CD4-positive, alpha-beta T cell treated with Interleukin-12 subunit alpha and Interleukin-12 subunit beta, for 1 hour (primary cell): ENCODE measurements around the gene BAK1.
"Not testable (repeated sequence)": the region's sequence is repeated elsewhere in the genome, so short reads cannot be mapped to it uniquely, and the experiment has no call there.

Experiments
- DNase-seq: peaks from one replicate; pipeline ENCODE4 v3.0.0-alpha.2; 2020

BAK1 gene

GRCh38 chr6:33607784-33608161 lies 27.7 kb upstream of the BAK1 start:
- DNase-seq = peak; percentile 47

- no peak for DNase-seq
These were observed 27.2 kb upstream of the BAK1 start for GRCh38 chr6:33607126-33607783.

- DNase-seq = no peak
These were observed 26.6 kb upstream of the BAK1 start for GRCh38 chr6:33606642-33607041.

DNA sequence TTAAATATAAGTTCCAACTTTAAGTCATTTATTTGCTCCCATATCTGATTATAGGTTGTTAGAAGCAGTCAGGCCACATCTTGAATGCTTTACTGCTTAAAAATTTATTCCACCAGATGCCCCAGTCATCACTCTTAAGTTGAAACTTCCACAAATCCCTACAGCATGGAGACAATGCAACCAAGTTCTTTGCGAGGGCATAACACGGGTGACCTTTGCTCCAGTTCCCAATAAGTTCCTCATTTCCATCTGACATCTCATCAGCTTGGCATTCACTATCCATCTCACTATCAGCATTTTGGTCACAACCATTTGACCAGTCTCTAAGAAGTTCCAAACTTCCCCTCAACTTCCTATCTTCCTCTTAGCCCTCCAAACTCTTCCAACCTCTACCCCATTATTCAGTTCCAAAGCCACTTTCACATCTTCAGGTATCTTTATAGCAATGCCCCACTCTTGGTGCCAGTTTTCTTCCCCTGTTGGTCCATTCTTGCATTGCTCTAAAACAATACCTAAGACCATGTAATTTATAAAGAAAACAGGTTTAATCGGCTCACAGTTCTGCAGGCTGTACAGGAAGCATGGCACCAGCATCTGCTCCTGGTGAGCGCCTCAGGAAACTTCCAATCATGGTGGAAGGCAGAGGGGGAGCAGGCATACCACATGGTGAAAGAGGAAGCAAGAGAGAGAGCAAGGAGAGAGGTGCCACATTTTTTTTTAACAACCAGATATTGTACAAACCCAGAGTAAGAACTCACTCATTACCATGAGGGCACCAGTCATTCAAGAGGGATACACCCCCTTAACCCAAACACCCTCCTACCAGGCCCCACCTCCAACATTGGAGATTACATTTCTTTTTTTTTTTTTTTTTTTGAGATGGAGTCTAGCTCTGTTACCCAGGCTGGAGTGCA lies 25.1 kb upstream of the BAK1 start:
- DNase-seq = no peak

DNA sequence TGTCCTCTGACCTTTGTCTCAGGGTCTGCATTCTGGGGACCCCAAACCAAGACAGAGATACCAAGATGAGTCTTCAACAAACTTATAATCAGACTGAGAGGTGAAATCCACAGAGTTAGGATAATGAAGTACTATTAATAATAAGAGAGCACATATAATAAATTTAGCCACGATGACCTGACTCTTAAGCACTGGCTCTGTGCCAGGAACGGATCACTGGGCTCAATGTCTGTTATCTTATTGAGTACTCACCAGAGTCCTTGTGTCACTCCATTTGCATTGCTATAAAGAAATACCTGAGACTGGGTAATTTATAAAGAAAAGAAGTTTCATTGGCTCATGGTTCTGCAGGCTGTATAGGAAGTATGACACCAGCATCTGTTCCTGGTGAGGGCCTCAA lies 22.1 kb upstream of the BAK1 start:
- no peak for DNase-seq

DNA sequence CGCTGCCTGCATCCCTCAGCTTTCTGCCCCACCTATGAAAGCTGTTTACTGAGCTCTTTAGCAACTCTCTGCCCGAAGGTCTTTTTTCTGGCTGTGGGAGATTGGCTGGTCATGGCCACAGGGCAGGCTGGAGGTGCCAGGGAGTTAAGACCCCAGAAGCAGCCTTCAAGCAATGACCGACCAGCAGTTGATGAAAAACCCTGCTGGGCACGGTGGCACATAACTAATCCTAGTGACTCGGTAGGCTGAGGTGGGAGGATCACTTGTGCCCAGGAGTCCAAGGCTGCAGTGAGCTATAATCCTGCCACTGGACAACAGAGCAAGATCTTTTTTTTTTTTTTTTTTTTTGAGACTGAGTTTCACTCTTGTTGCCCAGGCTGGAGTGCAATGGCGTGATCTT lies 20.7 kb upstream of the BAK1 start:
- DNase-seq = no peak

DNA sequence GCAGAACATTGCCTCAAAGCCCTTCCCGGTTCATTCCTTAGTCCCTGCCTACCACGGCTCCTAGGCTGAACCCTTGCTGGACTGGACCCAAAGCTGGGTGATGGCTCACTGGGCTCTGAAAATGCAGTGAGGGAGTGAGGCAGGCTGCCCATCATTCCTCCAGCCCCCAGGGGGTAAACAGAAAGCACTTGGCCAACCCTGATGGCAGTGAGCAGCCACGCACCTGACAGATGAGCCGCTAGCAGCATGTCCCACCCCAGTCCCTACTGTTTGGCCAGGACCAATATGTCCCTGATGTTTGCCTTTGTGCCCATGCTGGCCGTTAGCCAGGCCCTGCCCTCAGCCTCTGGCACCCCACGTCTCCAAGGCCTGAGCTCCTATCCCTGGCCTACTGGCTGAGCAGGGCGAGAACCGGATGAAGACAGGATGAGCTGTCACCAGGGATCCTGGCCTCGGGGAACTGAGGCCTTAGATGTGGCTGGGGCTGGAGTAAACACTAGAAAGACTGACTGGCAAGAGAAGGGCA lies 19.4 kb upstream of the BAK1 start:
- no peak for DNase-seq

DNA sequence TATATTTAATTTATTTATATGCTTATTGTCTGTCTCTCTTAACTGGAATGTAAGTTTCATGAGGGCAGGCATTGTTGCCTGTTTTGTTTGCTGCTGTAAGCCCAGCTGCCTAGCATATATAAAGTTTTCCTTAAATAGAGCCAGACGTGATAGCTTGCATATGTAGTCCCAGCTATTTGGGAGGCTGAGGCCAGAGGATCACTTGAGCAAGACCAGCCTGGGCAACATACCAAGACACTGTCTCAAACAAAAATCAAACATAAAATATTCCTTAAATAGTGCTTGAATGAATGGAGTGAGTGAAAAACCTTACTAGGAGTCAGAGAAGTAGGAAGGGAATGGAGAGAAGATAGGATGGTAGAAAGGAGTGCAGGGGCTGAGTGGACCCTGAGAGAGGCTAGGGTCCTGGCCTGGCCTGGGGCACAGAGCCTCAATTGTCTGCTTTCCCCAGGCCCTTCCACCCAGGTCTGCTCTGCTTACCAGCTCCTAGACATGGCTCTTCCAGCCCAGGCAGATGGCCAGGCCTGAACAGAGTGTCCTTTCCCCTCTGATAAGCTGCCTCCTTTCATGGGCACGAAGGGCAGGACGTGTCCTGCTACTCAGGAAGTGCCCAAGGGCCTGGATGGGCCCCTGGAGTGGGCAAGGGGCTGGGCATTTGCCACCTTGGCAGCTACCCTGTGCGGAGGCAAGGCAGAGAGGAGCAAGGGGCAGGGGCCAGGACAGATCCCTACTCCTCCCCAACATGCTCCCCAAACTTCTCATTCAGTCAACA lies 17.7 kb upstream of the BAK1 start:
- no peak for DNase-seq

DNA sequence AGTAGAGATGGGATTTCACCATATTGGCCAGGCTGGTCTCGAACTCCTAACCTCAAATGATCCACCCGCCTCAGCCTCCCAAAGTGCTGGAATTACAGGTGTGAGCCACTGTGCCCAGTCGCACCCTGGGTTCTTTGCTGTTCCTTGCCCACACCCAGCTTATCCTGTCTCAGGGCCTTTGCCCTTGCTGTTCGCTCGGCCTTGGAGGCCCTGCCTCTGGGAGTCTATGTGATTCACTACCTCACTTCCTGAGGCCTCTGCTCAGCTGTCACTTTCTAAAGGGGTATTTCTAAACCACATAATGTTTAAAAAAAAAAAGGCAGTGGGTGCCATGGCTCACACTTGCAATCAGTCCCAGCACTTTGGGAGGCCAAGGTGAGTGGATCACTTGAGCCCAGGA lies 16.8 kb upstream of the BAK1 start:
- not testable (repeated sequence) for DNase-seq

- no peak for DNase-seq
These were observed 15.1 kb upstream of the BAK1 start for GRCh38 chr6:33595001-33595846.

GRCh38 chr6:33593414-33593727 lies 13.3 kb upstream of the BAK1 start:
- DNase-seq = no peak

DNA sequence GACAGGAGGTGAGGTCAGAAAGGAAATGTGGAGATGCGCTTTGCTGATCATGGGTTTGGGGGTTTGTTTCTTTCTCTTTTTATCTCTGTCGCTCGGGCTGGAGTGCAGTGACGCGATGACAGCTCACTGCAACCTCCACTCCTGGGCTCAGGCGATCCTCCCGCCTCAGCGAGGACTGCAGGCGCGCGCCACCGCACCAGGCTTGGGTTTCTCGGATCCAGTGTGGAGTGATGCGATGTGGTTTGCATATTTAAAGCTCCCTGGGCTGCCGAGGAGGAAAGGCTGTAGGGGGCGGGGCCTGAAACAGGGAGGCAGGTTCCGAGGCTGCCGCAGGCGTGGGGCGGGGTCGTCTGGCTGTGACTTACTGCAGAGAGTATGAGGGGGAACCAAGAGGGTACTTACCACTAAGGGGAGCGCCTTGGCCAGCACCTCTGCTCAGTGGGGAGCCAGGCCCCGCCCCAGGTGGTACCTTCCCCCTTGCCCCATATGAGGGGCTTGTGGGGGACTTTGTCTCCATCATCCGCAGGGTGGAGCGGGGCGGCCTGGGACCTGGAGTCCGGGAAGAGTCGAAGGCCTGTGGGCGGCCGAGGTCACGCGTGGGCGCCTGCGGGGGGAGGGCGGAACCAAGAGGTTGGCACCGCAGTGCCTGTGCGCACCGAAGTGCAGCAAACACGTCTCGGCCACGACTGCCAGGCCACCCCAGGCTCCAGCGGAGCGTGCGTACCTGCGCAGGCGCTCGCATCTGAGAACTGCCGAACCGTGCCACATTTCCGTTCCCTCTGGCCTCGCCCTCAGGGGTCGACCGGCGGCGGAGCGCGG lies 12.7 kb upstream of the BAK1 start:
- DNase-seq = peak; percentile 47

- DNase-seq = no peak
These were observed 12.2 kb upstream of the BAK1 start for GRCh38 chr6:33592280-33592594.

GRCh38 chr6:33591424-33592032 lies 11.5 kb upstream of the BAK1 start:
- no peak for DNase-seq

DNA sequence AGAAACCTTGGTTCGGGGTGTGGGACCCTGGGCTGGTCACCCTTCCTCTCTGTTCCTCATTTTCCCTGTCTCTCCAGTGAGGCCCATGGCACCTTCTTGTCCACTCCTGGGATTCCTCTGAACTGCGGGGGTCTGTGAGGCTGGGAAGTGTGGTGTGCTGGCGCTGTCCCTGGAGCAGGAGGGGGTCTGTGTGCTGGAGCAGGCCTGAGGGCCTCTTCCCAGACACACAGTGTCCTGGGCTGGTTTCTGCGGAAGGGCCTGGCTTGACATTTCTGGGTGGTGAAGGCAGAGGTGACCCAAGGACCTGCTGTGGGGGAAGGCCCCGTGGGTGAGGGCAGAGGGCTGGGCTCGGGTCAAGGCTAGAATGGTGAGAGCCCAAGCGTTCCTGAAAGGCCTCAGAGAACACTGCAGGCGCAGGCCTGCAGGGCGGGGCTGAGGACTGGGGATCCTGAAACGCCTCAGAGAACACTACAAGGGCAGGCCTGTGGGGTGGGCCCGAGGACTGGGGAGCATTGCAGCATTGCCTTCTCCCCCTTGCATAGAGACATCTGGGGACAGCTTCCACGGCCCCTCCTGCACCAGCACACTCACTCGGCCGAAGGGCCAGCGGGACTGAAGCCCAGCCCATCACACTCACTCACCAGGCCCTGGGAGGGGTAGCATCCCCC lies 10.6 kb upstream of the BAK1 start:
- DNase-seq = no peak

DNA sequence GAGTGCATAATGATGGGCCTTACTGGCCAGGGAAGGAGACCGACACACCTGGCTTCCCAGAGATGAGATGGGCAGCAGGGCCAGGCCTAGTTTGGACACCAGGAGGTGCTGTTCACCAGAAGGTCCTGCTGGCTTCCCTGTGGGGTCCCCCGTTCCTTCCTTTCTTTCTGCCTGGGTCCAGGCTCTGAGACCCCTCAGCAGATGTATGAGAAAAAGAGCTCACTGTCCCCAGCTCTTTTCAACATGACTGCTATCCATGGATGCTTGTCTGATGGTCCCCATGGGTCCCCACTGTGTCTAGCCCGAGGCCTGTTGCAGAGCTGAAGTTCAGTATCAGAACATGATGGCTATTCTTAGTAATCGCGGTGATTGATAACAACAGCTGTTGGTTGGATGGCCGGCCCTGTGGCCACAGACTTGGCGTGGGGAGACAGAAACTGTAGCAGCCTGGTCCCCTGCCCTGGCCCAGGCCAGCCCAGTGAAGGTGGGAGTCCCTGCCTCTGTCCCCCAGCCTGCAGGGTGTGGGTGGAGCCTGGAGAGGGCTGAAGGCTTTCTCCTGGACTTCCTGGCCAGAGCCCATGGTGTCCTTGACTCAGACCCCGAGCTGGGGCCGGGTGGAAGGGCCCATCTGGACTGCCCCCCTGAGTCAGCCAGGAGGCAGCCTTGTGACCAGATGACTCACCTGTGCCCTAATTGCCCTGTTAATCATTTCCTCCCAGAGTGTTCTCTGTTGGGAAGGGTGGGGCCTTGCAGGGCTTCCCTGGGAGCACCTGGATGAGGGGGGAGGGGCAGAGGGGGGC lies 9.9 kb upstream of the BAK1 start:
- peak; percentile 50 for DNase-seq

DNA sequence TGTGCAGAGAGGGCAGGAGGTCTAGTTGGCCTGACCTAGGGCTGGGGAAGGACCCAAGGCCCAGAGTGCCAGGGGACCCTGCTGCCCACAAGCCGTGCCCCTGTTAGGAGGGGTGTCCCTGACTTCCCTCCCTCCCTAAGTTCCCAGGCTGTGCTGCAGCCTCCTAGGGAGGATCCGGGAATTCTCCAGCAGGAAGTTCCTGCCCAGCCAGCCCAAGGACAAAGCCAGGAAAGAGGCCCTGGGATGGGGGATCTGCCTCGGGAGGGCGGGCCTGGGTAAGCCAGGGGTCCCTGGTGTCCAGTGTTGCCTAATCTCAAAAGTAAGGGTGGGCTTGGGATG lies 9.3 kb upstream of the BAK1 start:
- DNase-seq = no peak

DNA sequence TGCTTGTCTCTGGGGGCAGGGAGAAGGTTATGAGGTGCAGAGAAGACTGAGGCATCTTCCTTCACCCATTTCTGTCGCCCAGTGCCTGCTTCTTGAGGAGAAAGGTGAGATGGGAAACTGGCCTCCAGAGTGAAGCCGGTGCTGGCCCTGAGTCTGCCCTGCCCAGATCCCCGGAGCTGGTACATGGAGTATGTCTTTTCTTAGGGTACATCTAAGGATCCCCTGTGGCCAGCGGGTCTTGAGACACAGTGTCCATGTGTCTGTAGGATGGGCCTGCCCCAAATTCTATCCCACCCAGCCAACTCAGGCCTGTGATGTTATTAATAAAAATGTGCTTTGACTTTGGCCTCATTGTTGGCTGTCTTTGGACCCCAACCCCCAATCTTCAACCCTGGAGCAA lies 8.8 kb upstream of the BAK1 start:
- no peak for DNase-seq

- no peak for DNase-seq
These were observed 7.5 kb upstream of the BAK1 start for GRCh38 chr6:33587529-33587928.

GRCh38 chr6:33586108-33586640 lies 6.1 kb upstream of the BAK1 start:
- DNase-seq = no peak
